HG02623 (cell line): ENCODE data around the gene TAF1C.
"Not testable (repeated sequence)": the region's sequence is repeated elsewhere in the genome, so short reads cannot be mapped to it uniquely, and the experiment has no call there.

Experiments
- ATAC-seq: cut with Tn5 transposase; IDR thresholded peaks from one replicate; pipeline ENCODE4 v1.9.1; 2021; ENCODE audit warnings: moderate library complexity; ENCODE audit not compliant: unreplicated experiment

The TAF1C gene

GRCh38 chr16:84212631-84213030 is 25.8 kb upstream of the TAF1C start:
- no peak for ATAC-seq

- no peak for ATAC-seq
Measured at GRCh38 chr16:84212154-84212553, 25.3 kb upstream of the TAF1C start.

GRCh38 chr16:84209989-84210388 is 23.1 kb upstream of the TAF1C start:
- no peak for ATAC-seq

GRCh38 chr16:84207879-84208278 is 21.0 kb upstream of the TAF1C start:
- no peak for ATAC-seq

- no peak for ATAC-seq
Measured at GRCh38 chr16:84207251-84207650, 20.4 kb upstream of the TAF1C start.

- no peak for ATAC-seq
Measured at GRCh38 chr16:84205976-84206691, 19.3 kb upstream of the TAF1C start.

- not testable (repeated sequence) for ATAC-seq
Measured at GRCh38 chr16:84205123-84205522, 18.3 kb upstream of the TAF1C start.

- ATAC-seq = not testable (repeated sequence)
Measured at GRCh38 chr16:84204551-84204950, 17.7 kb upstream of the TAF1C start.

GRCh38 chr16:84199861-84200260 is 13.0 kb upstream of the TAF1C start:
- ATAC-seq = no peak

GRCh38 chr16:84199097-84199496 is 12.2 kb upstream of the TAF1C start:
- no peak for ATAC-seq

GRCh38 chr16:84198401-84198800 is 11.5 kb upstream of the TAF1C start:
- no peak for ATAC-seq

- no peak for ATAC-seq
Measured at GRCh38 chr16:84197466-84198128, 10.7 kb upstream of the TAF1C start.

GRCh38 chr16:84196727-84197394 is 10.0 kb upstream of the TAF1C start:
- ATAC-seq = no peak

- ATAC-seq = no peak
Measured at GRCh38 chr16:84196101-84196500, 9.2 kb upstream of the TAF1C start.

- no peak for ATAC-seq
Measured at GRCh38 chr16:84195201-84196093, 8.6 kb upstream of the TAF1C start.

- no peak for ATAC-seq
Measured at GRCh38 chr16:84194470-84195200, 7.8 kb upstream of the TAF1C start.

GRCh38 chr16:84194018-84194417 is 7.2 kb upstream of the TAF1C start:
- no peak for ATAC-seq

- ATAC-seq = no peak
Measured at GRCh38 chr16:84193480-84193879, 6.6 kb upstream of the TAF1C start.

- no peak for ATAC-seq
Measured at GRCh38 chr16:84191466-84191865, 4.6 kb upstream of the TAF1C start.

- no peak for ATAC-seq
Measured at GRCh38 chr16:84190731-84191388, 4.0 kb upstream of the TAF1C start, which contains the start of gene ADAD2. TSS of gene ADAD2 (plus strand) at chr16:84191157. CDS start at chr16:84191231, 74 bp downstream.
